Medulla oblongata (tissue), 1 donor: ENCODE measurements around the gene FNDC3B.

Experiments
- DNase-seq: peaks from one replicate; pipeline ENCODE4 v3.0.0-alpha.2; 2015; ENCODE audit errors: extremely low spot score

FNDC3B gene

GRCh38 chr3:172112734-172113120 lies 73.3 kb downstream of the FNDC3B start:
- DNase-seq = no peak

GRCh38 chr3:172113710-172114109 lies 74.3 kb downstream of the FNDC3B start:
- no peak for DNase-seq

- DNase-seq = no peak
Measured at GRCh38 chr3:172115059-172115458, 75.7 kb downstream of the FNDC3B start.

GRCh38 chr3:172115787-172116186 lies 76.4 kb downstream of the FNDC3B start:
- DNase-seq = no peak

GRCh38 chr3:172118019-172118418 lies 78.6 kb downstream of the FNDC3B start:
- DNase-seq = no peak

- no peak for DNase-seq
Measured at GRCh38 chr3:172119266-172119969, 80.0 kb downstream of the FNDC3B start.

- DNase-seq = no peak
Measured at GRCh38 chr3:172120912-172121311, 81.5 kb downstream of the FNDC3B start.

GRCh38 chr3:172121981-172122380 lies 82.6 kb downstream of the FNDC3B start:
- no peak for DNase-seq

- DNase-seq = no peak
Measured at GRCh38 chr3:172124271-172124670, 84.9 kb downstream of the FNDC3B start.

- no peak for DNase-seq
Measured at GRCh38 chr3:172125053-172125452, 85.7 kb downstream of the FNDC3B start.

- DNase-seq = peak; percentile 34
Measured at GRCh38 chr3:172125963-172126457, 86.6 kb downstream of the FNDC3B start.

- no peak for DNase-seq
Measured at GRCh38 chr3:172126741-172127140, 87.4 kb downstream of the FNDC3B start.

GRCh38 chr3:172127141-172127540 lies 87.8 kb downstream of the FNDC3B start:
- DNase-seq = no peak

GRCh38 chr3:172127929-172128580 lies 88.7 kb downstream of the FNDC3B start:
- no peak for DNase-seq

- DNase-seq = no peak
Measured at GRCh38 chr3:172128858-172129257, 89.5 kb downstream of the FNDC3B start.

GRCh38 chr3:172129498-172129849 lies 90.1 kb downstream of the FNDC3B start:
- DNase-seq = no peak

GRCh38 chr3:172129850-172130716 lies 90.7 kb downstream of the FNDC3B start:
- no peak for DNase-seq

- DNase-seq = no peak
Measured at GRCh38 chr3:172130717-172131050, 91.3 kb downstream of the FNDC3B start.

GRCh38 chr3:172131746-172132145 lies 92.4 kb downstream of the FNDC3B start:
- DNase-seq = no peak

GRCh38 chr3:172132159-172132586 lies 92.8 kb downstream of the FNDC3B start:
- DNase-seq = no peak

GRCh38 chr3:172132721-172133311 lies 93.4 kb downstream of the FNDC3B start:
- DNase-seq = no peak

GRCh38 chr3:172133838-172134237 lies 94.5 kb downstream of the FNDC3B start:
- DNase-seq = no peak
